CD4-positive, alpha-beta T cell treated with Interferon gamma for 1 hour (primary cell): Measurements from ENCODE around the gene TSPAN18.

Experiments
- DNase-seq: peaks from one replicate; pipeline ENCODE4 v3.0.0-alpha.2; 2020

Gene TSPAN18

GRCh38 chr11:44741976-44742375 lies 15.2 kb downstream of the TSPAN18 start:
- DNase-seq = no peak

GRCh38 chr11:44742508-44743246 lies 15.9 kb downstream of the TSPAN18 start:
- DNase-seq = no peak

DNA sequence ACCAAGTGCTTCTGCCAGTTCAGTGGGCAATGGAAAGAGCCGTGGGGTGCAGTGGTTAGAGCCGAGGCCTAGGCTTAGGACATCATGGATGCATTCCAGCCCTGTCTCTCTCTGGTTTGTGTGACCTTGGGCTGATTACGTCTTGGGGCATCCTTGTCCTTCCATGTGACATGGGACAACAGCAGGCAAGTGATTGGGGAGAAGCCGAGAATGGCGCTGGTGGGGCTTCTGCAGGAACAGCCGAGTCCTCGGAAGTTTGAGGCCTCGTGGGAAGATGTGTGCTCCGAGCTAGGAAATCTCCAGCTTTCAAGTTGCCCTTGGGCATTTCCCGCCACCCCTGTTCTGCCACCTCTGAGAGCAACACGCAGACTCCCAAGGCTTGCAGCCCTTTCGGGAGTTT lies 16.6 kb downstream of the TSPAN18 start:
- no peak for DNase-seq

DNA sequence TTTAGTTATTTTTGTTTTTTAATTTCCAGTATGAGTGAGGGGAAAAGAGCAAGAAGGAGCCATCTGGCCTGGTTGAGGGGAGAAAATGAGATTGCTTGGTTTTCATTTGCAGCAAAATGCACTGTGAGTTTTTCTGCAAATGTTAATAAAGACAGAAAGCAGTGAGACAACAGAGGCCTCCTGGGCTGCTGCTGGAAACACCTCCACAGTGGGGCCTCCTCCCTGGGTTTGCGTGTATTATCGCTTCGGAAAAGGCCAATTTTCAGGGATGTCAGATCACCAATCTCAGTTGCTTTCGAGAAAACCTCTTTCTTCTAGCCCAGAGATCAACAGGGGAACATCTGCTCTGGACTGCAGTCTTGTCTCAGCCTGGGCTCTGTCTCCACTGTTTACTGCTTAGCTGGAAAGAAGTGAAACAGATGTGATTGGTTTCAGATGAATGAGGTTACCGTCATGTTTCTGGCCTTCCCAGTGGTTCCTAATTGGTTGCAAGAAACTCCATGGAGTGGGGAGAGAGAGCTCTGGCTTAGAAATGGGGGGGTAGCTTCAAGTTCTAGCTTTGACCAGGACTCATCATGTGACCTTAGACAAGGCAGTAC lies 17.3 kb downstream of the TSPAN18 start:
- no peak for DNase-seq

DNA sequence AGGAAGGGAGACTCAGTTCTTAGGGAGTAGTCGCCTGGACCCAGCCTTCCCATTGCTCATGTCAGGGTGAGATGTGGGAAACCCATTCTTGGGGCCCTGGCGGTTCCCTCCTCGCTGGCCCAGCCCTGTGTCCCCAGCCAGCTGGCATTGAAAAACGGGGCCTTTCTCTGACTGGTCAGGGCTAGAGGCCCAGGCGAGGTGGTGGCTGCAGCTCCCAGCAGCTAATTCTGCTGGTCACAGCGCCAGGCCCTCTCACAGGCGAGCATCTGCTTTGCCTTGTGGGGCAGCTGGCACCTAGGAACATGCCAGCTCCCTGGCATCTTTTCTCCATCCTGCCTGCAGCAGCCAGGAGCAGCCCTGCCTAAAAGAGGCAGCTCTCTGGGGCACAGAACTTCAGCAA lies 20.1 kb downstream of the TSPAN18 start:
- DNase-seq = no peak

GRCh38 chr11:44747316-44747715 lies 20.6 kb downstream of the TSPAN18 start:
- no peak for DNase-seq

- no peak for DNase-seq
Observed at GRCh38 chr11:44747836-44748235, 21.1 kb downstream of the TSPAN18 start.

GRCh38 chr11:44748606-44749005 lies 21.8 kb downstream of the TSPAN18 start:
- no peak for DNase-seq

- no peak for DNase-seq
Observed at GRCh38 chr11:44749189-44749588, 22.4 kb downstream of the TSPAN18 start.

DNA sequence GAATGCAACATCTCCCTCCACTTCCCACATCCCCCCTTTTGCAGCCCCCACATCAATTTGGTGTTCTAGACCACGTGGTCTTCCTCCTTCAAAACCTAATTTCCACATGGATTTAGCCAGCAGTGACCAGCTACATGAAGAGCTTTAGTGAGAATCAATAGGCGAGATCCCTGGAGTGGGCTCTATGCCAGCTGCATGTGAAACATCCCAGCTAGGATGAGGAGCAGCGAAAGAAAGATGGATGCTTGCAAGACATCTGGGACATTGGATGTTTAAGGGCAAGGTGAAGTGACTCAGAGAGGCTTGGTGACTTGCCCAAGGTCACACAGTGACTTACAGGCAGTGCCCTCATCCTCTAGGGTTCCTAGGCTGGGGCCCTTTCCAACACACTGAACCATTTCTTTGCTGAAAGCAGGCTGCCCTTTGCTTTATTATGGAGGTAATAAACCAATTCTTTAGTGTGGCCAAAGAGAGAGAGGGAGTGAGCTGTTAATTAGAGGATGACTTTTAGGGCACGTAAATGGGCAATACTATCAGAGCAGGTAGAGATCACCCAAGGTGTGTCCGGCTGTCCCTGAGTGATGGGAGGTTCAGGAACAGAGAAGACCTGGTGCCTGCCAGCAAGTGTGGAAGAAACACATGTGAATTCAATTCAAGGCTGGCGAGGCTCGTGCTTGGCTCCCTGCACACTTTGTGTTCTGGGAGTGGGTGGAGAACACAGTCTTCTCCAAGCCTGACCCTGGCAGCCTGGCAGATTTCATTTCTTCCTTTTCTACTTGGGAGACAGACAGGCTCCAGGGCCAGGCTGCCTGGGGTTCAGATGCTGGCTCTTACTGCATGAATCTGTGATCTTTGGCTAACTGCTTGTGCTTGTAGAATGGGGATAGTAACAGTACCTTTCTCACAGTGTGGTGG lies 24.0 kb downstream of the TSPAN18 start:
- DNase-seq = no peak

DNA sequence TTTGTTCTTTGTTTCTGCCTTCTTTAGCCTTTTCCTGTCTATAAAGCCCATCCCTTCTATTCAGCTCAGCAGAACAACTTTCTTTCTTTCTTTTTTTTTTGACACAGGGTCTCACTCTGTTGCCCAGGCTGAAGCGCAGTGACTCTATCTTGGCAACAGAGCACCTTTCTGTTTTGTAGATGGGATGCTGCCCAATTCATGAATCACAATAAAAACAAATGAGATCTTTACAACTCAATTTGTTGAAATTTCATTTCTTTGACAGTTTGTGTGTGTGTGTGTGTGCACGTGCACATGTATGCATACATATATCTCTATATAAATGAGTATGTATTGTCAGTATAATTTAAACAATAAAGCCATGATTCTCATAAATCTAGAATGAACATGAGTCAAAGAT lies 25.5 kb downstream of the TSPAN18 start:
- no peak for DNase-seq

GRCh38 chr11:44752713-44753112 lies 26.0 kb downstream of the TSPAN18 start:
- no peak for DNase-seq

GRCh38 chr11:44753961-44754645 lies 27.3 kb downstream of the TSPAN18 start:
- DNase-seq = no peak

DNA sequence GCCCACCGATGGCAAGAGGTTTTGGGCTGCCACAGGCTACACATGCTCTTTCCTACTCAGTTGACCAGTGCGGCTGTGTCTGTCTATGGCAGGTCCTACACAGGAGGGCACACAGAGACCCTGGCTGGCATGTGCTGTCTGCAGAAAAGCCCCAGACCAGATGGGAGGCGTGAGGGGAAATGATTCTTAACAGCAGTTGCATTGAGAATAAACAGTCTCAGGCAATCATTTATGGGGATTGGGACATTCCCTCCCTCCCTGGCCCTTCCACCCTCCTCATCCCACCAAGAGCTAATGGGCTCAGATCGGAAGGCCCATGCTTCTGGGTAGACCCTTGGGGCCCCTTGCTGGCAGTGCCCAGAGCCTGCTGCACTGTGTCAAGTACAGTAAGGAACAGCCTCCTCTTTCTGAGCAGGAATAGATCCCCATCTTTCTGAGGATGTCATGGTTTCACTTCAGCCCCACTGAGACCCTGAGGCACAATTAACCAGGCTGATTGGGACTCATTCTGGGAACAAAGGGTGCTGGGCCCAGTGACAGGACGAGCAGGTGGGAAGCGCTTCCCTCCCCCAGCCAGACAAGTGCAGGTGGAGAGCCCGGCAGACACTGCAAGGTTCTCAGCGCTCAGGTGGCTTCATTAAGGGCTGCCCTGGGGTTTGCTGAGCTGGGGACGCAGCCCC lies 28.3 kb downstream of the TSPAN18 start:
- no peak for DNase-seq

DNA sequence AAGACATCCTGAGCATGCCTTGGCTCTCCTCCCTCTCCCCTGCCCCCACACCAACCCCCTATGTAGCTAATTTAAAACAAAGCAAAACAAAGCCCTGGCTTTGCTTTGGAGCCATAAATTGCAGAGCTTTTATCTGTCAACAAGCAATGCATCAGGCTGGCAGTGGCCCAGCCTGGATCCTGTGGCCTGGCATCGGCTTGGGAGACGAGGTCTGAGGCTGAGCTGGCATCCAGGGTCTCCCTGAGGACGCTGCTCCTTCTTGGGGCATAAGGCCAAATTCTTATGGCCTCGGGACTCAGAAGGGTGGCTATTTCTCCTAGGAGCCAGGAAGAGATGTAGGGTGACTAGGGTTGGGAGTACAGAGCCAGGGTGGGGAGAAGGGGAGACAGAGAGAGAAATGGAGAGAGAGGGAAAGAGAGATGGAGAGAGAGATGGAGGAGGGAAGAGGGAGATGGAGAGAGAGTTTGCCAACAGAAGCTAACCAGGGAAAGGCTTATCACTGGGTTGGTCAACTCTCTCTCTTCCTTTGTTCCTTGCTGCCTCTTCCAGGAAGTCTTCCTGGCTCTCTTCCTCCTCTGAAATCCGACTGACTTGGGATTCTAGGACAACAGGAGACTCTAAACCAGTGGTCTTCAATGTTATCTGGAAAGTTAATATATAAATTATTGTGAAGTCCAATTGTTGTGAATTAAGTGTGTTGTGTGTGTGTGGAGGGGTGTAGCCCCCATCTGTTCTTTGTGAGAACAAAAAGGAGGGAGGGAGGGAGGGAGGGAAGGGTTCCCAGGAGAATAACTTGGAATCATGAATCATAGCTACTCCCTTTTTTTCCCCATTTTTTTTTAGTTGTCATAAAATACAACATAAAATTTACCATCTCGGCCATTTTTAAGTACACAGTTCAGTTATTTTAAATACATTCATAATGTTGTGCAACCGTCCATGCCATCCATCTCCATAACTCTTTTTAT lies 29.1 kb downstream of the TSPAN18 start:
- no peak for DNase-seq

GRCh38 chr11:44758983-44759382 lies 32.2 kb downstream of the TSPAN18 start:
- DNase-seq = no peak

DNA sequence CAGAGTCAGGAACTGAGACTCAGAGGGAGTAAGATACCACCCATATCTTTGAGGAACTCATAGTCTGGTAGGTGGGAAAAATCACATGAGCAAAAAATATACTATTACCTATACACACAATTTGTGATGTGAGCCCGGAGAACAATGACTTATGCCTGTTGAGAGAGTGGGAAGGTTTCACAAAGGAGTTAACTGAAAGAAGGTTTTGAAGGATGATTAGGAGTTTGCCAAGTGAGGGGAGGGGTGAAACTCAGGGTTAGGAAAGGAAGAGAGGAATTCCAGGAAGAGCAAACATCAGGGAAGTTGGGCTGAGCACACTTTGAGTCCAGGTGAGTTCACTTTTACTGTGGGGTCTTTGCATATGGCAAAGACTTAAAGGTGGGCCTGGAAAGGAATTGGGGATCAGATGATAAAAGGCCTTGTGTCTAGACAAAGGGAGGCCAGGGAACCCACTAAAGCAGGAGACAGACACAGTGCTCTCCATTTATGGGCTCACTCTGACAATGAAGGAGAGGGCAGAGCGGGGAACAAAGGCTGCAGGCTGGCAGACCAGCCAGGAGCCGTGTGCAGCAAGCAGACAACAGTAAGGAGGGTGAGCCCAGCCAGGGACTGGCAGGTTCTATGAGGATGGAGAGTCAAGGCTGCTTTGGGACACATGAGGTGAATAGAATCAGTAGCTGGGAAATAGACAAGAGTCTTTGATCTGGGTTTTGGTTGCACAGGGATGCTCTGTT lies 33.1 kb downstream of the TSPAN18 start:
- no peak for DNase-seq

GRCh38 chr11:44760477-44760872 lies 33.7 kb downstream of the TSPAN18 start:
- no peak for DNase-seq

GRCh38 chr11:44760917-44761550 lies 34.3 kb downstream of the TSPAN18 start:
- DNase-seq = no peak

- no peak for DNase-seq
Observed at GRCh38 chr11:44761551-44761961, 34.8 kb downstream of the TSPAN18 start.
